ENCODE measurements around the gene NMRK2. TPM values are rescaled to one million over a fixed set of nuclear protein-coding genes. Genes with fewer than 3 reads are reported as not detected.

Gene NMRK2
- total RNA-seq, 1 experiment from 2014 or later = not detected

- ChIA-PET POLR2A (ENCODE audit: low non-redundant PET) (no interaction called here), CTCF (no interaction called here)
- Histone ChIP-seq H3K27ac (ENCODE audit: low read depth, low read length, poor library complexity, severe bottlenecking) (no peak overlapping the region), H3K36me3 (ENCODE audit: insufficient read depth, low read length, poor library complexity, severe bottlenecking) (peaks cover 23% of the 10 kb centered on the region), H3K27me3 (replicated peaks; ENCODE audit: insufficient read depth, low read depth, low read length, poor library complexity) (no peaks in the 10 kb centered on the region), H3K4me3 (ENCODE audit: low read depth, low read length, poor library complexity, severe bottlenecking) (no peak overlapping the region), H3K9me3 (ENCODE audit: low read depth, low read length, poor library complexity, severe bottlenecking) (no peaks in the 10 kb centered on the region), H3K4me1 (ENCODE audit: insufficient read depth, low read length, poor library complexity, severe bottlenecking) (no peaks in the 10 kb centered on the region)
- intact Hi-C loops (cut with micrococcal nuclease; ENCODE audit: unreplicated experiment) = no loop called here
- TSS peak; percentile 37 for BruUV-seq (replicated peaks)
- TF ChIP-seq CTCF (conservative IDR thresholded peaks at IDR 0.05; ENCODE audit: low read depth, low read length) = no peak
- TF ChIP-seq EZH2 (IDR thresholded peaks at IDR 0.05; ENCODE audit: borderline replicate concordance, low read depth, low read length, poor library complexity, severe bottlenecking) = no peak
- no peak for DNase-seq (ENCODE audit: low spot score)
Measured at GRCh38 chr19:3958836-3959765, 26.2 kb downstream of the NMRK2 start.

DNA sequence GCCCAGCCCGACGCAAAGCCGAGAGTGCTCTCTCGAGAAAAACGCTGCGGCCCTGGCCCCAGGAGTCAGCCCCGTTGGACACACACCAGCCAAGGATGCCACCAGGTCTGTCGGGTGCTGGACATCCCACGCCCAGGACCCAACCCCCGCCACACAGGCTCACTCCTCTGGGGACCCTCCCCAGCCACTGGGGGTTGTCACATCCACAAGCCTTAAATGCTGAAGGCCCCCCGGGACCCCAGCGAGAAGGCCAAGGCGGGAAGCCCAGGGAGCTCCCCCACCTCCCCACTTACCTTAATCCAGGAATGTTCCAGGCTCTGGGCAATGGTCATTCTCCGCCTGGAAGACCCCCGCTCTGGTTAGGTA, 26.9 kb downstream of the NMRK2 start:
- TF ChIP-seq CTCF (conservative IDR thresholded peaks at IDR 0.05; ENCODE audit: low read depth, low read length) = no peak
- CTCF ChIA-PET = no interaction called here
- H3K36me3 ChIP-seq (ENCODE audit: insufficient read depth, low read length, poor library complexity, severe bottlenecking) = peaks cover 23% of the 10 kb centered on the region
- H3K27me3 ChIP-seq (replicated peaks; ENCODE audit: insufficient read depth, low read depth, low read length, poor library complexity) = no peaks in the 10 kb centered on the region
- no peaks in the 10 kb centered on the region for H3K4me1 ChIP-seq (ENCODE audit: insufficient read depth, low read length, poor library complexity, severe bottlenecking)
- DNase-seq (ENCODE audit: low spot score) = no peak
- POLR2A ChIA-PET (ENCODE audit: low non-redundant PET) = no interaction called here
- H3K27ac ChIP-seq (ENCODE audit: low read depth, low read length, poor library complexity, severe bottlenecking) = no peak overlapping the region
- no TSS peak for BruUV-seq (replicated peaks)
- H3K9me3 ChIP-seq (ENCODE audit: low read depth, low read length, poor library complexity, severe bottlenecking) = no peaks in the 10 kb centered on the region
- intact Hi-C loops (cut with micrococcal nuclease; ENCODE audit: unreplicated experiment) = no loop called here
- no peak overlapping the region for H3K4me3 ChIP-seq (ENCODE audit: low read depth, low read length, poor library complexity, severe bottlenecking)

DNA sequence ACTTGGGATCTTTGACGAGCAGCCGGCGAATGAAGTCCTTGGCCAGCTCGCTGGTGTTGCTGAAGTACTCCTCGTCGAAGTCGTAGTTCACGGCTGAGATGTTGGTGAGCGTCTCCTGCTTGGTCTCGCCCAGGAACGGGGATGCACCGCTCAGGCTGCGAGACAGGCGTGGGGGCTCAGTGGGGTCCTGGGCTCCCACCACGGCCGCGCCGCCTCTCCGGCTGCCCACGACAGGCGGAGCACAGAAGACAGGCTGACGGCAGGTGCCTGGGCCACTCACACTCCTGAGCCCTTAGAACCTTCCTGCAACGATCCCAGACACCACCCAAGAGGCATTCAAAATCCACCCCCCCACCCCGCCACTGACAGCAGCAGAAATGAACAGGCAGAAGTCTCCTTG, 28.1 kb downstream of the NMRK2 start:
- Histone ChIP-seq H3K36me3 (ENCODE audit: insufficient read depth, low read length, poor library complexity, severe bottlenecking) (peaks cover 33% of the 10 kb centered on the region), H3K9me3 (ENCODE audit: low read depth, low read length, poor library complexity, severe bottlenecking) (no peaks in the 10 kb centered on the region), H3K4me3 (ENCODE audit: low read depth, low read length, poor library complexity, severe bottlenecking) (no peak overlapping the region), H3K4me1 (ENCODE audit: insufficient read depth, low read length, poor library complexity, severe bottlenecking) (no peaks in the 10 kb centered on the region), H3K27me3 (replicated peaks; ENCODE audit: insufficient read depth, low read depth, low read length, poor library complexity) (no peaks in the 10 kb centered on the region), H3K27ac (ENCODE audit: low read depth, low read length, poor library complexity, severe bottlenecking) (no peak overlapping the region)
- POLR2A ChIA-PET (ENCODE audit: low non-redundant PET) = interaction anchor here (0.6 kb wide), 2 partner anchors 10 to 338 kb away, joined by 4 to 7 read pairs; partner anchors contain the start of gene DAPK3
- CTCF ChIA-PET = no interaction called here
- BruUV-seq (replicated peaks) = no TSS peak
- DNase-seq (ENCODE audit: low spot score) = no peak
- TF ChIP-seq EZH2 (IDR thresholded peaks at IDR 0.05; ENCODE audit: borderline replicate concordance, low read depth, low read length, poor library complexity, severe bottlenecking) = no peak
- no peak for TF ChIP-seq CTCF (conservative IDR thresholded peaks at IDR 0.05; ENCODE audit: low read depth, low read length)
- intact Hi-C loops (cut with micrococcal nuclease; ENCODE audit: unreplicated experiment) = no loop called here

All from A673 (cell line).